GM19025 (cell line): ENCODE measurements around the gene NR1D2.

Experiments used
- ATAC-seq: cut with Tn5 transposase; IDR thresholded peaks from one replicate; pipeline ENCODE4 v1.9.1; 2021; ENCODE audit warnings: mild to moderate bottlenecking, low read depth, moderate library complexity; ENCODE audit not compliant: unreplicated experiment

Gene NR1D2

DNA sequence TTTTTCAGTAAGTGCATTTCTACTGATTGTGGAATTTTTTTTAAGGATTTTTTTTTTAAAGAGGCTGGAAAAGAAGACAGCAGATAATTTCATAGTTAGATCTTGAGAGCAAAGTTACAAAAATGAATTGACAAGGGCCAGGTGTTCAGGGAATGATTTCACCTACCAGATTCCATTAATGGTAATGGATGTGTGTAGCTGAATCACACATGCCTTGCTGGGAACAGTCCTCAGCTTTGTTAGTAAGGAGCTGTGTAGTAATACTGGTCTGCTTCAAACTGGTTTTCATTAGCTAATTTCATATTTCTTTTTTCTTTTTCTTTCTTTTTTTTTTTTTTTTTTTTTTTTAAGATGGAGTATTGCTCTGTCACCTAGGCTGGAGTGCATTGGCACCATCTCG is 16.0 kb downstream of the NR1D2 start:
- ATAC-seq: no peak

DNA sequence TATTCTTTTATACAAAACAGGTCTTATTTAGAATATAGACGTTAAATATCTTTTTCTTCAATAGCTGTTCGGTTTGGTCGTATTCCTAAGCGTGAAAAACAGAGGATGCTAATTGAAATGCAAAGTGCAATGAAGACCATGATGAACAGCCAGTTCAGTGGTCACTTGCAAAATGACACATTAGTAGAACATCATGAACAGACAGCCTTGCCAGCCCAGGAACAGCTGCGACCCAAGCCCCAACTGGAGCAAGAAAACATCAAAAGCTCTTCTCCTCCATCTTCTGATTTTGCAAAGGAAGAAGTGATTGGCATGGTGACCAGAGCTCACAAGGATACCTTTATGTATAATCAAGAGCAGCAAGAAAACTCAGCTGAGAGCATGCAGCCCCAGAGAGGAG is 16.8 kb downstream of the NR1D2 start:
- no peak for ATAC-seq

DNA sequence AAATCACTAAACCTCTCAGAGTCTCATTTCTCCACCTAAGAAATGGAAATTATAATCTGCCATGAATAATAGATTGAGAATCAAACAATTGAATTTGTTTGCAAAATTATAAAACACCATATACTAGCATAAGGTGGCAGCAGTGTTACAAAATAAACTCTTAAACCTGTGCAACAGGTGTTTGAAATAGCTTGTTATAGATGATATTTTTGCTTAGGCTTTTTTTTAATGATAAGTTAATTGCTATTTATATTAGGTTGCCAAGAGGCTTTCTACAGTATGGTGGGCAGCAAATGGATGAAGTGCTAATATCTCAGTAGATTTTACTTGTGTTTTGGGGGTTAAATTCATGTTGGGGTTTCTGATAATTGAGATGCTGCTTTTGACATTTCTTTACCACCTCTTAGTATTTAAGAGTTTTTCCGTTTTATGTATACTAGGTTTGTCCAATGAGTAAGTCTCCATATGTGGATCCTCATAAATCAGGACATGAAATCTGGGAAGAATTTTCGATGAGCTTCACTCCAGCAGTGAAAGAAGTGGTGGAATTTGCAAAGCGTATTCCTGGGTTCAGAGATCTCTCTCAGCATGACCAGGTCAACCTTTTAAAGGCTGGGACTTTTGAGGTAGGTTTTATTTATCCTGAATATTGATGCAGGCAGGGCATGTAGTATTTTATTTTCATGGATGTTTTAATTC is 19.6 kb downstream of the NR1D2 start:
- ATAC-seq: no peak

DNA sequence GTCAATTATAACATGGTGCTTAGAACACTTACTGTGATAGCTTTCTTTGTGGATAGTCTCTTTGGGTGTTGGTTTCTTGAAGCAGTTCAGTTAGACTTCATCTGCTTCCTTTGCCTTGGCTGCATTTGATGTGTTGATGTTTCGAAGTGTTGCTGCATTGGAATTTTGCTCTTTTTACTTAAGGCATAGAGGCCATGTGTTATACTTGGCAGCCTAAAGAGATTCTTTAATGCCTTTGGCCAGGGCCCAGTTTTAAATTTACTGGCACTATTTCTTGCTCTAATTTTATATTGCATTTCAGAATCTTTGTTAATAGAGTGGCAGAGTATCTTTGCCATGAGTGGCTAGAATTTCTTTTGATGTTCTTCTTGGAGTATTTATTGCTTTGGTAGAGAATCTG is 21.2 kb downstream of the NR1D2 start:
- ATAC-seq: no peak

DNA sequence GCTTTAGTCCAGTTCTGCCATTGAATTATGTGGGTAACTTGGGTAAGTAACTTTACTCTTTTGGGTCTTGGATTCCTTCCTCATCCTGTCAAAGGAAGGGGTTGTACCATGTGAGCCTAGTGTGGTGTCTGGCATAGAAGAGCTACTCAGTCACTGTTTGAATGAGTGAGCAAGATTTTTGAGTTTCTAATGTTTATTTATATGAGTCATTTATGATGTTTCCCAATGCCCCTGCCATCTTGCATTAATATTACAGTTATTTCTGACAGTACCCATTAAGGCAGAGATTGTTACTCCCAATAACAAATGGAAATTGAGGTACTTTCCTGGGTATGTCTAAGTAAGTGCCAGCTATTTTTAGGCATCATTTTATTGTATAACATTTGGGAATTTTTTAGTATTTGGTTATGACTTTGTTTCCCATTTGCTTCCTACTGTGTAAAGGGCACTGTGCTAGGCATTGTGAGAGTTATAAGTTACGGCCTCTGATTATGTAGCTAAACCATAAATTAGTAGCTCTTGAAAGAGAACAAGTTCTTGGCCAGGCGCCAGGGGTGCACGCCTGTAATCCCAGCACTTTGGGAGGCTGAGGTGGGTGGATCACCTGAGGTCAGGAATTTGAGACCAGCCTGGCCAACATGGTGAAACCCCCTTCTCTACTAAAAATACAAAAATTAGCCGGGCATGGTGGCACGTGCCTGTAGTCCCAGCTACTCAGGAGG is 23.5 kb downstream of the NR1D2 start:
- no peak for ATAC-seq

DNA sequence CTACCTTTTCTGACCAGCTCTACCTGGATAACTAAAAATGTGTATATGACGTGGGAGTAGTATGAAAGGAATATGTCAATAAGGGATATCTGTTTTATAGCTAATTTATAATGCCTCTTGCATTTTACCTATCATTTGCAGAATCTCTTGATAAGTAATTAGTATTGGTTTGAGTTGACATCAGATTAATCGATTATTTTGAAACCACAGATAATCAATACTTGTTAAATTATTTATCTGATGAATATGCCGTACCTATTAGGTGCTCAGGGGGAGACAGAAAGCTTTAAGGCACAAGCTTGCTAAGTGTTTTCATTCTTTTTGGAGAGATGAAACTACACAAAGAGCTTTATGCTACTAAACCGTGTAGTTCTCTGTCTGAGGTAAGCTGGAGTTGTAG is 24.3 kb downstream of the NR1D2 start:
- ATAC-seq: no peak

DNA sequence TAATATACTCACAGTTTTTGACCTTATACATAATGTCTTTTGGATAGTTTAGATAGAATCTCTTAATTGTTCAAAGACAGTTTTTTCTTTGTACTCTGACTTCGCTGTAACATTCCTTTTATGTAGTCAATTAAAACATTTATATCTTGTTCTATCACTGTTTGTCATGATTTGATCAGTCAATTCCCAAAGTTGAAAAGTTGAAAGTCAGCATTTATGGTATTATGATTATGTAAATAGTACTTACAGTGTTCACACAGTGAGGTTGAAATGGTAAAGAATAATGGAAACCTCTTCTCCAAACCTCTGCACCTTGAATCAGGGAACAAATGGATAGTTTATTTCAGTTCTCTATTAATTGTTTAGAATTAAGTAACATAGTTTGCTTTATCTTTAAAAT is 26.6 kb downstream of the NR1D2 start:
- ATAC-seq: no peak

DNA sequence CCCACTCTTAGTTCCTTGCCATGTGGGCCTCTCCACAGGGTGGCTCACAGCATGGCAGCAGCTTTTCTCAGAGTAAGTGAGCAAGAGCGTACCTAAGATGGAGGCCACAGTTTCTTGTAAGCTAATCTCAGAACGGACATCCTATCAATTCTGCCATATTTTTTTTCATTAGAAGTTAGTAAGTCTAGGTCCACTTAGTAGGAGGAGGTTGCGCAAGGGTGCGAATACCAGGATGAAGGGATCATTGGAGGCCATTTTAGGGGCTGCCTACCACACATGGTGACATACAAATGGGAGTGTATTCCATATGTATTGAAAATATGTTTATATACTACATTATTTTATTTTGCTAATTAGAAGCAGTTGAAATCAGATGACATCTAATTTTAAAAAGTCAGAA is 31.5 kb downstream of the NR1D2 start:
- no peak for ATAC-seq

DNA sequence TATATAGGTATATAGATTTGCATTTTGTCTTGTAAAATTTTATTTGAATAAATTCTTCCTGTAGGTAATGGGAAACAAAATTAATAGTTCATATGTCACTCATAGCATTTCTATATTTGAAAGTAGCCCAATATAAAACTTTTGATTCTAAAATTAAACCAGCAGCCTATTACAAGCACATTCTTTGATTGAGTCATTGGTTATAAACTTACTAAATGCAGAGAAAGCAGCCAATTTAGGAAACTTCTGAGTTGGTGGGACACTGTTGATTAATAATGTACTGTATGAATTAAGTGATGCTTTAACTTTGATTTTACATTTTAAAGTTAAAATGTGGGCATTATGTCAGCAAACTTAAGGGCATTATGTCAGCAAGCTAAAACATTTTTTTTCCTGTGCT is 34.5 kb downstream of the NR1D2 start:
- ATAC-seq: no peak

DNA sequence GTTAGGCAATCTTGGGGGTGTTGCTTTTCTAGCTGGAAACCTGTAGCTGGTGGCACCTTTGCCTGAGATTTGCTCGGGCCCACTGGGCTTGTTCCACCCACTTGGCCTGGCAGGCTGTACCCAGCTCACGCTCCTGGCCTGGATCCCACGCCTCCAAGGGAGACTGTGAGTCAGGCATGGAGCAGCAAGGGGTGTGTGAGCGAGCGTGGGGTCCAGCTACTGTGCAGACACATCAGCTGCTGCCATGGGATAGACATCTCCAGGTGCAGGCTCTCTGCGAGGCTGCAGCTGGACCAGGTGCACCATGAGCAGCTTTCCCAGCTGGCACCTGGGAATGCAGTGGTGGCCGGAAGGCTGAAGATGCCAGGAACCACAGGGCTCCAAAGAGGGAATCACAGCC is 36.0 kb downstream of the NR1D2 start:
- ATAC-seq: no peak

DNA sequence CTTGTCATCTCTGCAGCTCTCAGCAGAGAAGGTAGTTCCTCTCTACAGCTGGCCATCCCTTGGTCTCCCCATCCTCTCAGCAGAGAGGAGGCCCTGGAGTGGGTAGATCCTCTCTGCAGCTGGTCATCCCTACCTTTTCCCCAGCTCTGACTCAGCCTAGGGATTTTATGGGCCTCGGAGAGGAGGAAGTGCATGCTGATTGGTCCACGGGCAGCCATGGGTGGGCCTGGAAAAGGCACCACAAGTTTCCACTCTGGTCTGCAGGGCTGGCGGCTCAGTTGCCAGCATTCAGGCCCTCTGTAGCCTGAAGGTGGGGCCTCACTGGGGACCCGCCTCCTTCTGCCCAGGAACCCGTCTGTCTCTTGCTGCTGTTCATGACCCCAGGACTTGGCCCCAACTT is 36.9 kb downstream of the NR1D2 start:
- ATAC-seq: no peak

DNA sequence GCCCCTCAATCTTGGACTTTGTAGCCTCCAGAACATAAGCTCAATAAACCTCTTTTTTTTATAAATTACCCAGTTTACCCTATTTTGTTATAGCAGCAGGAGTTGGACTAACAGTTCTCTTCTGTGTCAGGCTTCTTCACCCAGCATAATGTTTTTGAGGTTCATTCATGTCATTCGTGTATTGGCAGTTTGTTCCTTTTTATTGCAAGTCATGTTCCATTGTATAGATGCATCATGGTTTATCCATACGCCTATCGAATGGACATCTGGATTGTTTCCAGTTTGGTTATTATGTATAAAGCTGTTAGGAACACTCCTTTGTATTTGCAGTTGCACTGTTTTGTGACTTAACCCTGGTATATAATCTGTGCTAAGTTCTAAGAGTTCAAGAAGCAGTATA is 39.8 kb downstream of the NR1D2 start:
- ATAC-seq: no peak

DNA sequence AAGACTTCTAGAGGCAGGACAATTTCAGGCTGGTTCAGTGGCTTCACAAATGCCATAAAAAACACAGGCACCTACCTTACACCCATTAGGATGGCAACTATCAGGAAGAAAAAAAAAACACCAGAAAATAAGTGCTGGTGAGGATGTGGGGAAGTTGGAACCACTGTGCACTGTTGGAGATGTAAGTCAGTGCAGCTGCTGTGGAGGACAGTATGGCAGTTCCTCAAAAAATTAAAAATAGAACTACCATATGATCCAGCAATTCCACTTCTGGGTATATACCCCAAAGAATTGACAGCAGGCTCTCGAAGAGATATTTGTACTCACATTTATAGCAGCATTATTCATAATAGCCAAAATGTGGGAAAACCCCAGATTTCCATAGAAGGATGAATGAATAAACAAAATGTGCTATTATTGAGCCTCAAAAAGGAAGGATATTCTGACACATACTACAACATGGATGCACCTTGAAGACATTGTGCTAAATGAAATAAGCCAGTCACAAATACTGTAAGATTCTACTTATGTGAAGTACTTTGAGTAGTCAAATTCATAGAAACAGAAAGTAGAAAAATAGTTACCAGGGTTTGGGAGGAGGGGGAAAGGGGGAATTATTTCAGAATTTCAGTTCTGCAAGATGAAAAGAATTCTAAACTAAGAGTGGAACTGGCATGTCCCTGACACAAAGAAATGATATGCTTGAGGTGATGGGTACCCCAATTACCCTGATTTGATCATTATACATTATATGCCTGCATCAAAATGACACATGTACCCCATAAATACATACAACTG is 40.9 kb downstream of the NR1D2 start:
- ATAC-seq: no peak

DNA sequence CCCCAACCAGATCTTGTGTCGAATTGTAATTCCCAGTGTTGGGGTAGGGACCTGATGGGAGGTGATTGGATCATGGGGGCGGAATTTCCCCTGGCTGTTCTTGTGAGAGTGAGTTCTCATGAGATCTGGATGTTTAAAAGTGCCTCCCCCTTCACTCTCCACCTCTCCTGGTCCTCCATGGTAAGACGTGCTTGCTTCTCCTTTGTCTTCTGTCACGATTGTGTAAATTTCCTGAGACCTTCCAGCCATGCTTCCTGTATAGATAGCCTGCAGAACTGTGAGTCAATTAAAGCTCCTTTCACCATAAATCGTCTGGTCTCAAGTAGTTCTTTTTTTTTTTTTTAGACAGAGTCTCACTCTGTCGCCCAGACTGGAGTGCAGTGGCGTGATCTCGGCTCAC is 42.3 kb downstream of the NR1D2 start:
- ATAC-seq: no peak

DNA sequence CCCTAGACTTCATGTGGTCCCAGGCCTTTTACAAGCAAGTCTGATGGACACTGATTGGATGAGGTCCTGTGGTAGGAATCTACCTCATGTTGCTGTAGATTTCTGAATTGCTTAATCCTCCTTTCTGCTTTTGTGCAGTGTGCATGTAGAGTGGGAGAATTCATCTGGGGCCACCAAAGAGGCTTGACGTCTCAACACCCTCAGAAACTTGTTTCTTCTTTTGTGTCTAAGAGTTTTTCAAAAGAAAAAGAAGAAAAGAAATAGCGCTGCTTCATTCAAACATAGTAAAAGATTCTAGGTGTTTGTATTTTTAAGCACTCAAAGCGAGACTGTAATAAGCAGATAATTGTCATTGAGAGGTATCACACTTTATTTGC is 46.2 kb downstream of the NR1D2 start:
- ATAC-seq: no peak

DNA sequence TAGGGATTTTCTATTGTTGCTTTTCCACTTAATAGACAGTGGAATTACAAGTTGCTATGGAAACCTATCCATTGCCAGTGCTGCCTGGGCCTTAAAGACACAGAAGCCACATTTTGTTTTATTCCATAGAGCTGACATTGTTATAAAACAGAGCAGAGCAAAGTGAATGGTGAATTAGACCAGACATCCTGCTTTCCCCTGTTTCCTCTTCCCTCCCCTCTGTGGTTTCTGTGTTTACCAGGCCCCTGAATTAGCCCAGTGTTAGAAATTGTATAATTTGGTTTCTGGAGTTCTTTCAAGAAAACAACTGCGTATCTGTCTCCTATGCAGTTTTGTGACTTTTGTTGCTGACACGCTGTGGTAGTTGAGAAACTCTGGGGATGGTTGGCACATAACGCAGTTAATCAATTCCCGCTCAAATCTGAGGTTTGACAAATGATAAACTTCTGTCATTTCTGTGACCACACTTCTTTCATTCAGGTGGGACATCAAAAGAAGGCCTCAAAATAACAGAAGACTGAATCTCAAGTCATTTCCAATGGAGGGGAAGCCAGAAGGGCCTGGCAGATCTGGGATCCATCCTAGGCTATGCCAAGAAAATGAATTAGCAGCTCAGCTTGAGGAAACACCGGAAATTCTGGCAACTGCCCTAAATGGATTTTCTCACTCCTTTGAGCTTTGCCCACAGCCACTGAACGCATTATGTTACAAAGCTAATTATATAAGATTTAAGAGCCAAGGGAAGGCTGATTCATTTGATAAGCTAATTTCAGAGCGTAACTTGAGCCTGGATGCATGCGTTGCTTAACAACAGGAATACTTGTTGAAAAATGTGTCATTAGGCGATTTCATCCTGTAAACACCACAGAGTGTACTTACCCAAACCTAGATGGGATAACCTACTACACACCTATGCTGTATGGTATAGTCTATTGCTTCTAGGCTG is 46.9 kb downstream of the NR1D2 start:
- no peak for ATAC-seq

DNA sequence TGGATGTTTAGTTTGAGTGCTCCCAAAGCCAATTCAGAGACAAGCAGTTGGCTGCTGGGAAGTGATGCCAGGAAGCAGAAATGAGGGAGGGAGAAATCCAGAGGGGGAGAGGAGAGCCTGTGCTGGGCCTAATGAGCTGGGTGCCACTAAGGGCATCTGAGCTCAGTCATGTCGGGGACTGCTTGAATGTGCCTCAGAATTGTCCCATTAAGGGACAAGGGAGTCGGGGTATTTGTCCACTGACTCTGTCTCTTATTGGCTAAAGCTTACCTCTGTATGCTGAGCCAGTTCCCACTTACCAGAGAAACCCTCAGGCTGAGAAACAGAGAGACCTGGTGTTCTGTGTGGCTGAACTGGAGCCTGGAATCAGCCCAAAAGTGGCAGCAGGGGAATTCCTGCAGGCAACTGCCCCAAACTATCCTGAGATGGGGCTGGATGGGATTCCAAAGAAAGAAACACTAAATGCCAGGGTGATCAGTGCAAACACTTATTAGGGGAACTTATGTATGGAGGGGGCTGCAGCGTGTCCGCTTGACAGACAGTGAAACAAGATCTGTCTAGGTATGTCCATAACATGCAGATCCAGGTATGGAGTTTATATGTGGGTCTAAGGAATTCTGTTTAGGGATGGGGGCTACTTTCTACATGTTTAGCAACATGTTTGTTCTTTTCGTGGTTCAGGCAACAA is 48.6 kb downstream of the NR1D2 start:
- no peak for ATAC-seq

DNA sequence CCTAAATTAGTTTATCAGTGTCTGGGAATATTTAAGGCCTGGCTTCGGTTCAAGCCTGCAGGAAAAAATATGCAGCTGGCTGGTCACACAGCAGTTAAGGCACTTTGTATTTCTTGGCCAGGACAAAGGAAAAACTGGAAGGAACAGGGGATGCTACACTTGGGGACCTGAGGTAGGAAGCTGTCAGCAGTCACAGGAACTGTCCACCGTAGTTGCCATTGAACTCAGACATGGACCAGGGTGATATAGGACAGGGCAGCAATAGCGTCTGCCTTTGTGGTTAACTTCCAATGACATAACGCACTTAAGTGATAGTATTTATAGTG is 49.1 kb downstream of the NR1D2 start:
- no peak for ATAC-seq

DNA sequence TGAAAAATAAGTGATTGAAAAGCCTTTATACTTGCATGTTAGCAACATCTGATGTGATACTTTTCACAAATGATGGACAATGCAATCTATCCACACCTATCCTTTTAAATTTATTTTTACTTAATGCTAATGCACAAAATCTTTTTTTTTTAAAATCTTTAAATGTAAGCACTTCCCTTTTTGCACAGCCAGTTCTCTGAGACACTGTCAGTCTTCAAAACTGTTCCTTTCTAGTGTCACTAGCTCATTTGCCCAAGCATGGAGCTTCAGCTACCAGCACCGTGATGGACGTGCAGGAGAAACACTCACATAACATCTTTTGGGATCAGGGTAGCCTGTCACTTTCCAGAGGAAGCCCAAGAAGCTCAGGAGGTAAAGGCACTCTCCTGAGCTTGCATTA is 50.1 kb downstream of the NR1D2 start:
- ATAC-seq: no peak

DNA sequence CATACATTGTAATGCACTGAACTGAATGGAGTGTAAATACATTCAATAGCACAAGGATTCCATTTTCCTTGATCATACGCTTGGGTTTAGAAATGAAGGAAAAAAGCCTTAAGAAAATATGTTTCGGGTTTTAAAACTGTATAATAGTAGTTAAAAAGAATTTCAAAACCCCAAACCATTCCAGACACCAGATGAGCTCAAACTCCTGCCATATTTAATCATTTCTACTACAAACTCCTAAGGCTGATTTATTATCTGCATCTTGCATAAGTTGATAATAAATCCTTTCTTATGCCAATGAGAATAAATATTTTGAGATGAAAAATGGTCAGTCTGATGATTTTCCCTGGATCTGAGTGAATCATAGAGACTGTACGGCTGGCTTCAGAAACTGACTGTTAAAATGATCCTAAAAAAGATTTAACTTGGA is 51.0 kb downstream of the NR1D2 start:
- ATAC-seq: no peak
